Left ventricle myocardium inferior (tissue), 1 donor: Measurements from ENCODE around the gene HOXB6. TPM values are rescaled to one million over a fixed set of nuclear protein-coding genes. Genes with fewer than 3 reads are reported as not detected.

Source experiments
- DNase-seq: peaks from one replicate; pipeline ENCODE4 v3.0.0-alpha.2; 2020
- H3K27ac ChIP-seq: fragments of 200-600 bp; replicated peaks from 2 replicates; pipeline ENCODE4 v1.8.0; 2021
- H3K27me3 ChIP-seq: fragments of 200-600 bp; 2 replicates; pipeline ENCODE4 v1.8.0; 2021; ENCODE audit warnings: low read depth
- H3K36me3 ChIP-seq: fragments of 200-600 bp; 2 replicates; pipeline ENCODE4 v1.8.0; 2021
- H3K4me1 ChIP-seq: fragments of 200-600 bp; 2 replicates; pipeline ENCODE4 v1.8.0; 2021
- H3K4me3 ChIP-seq: fragments of 200-600 bp; 2 replicates; pipeline ENCODE4 v1.8.0; 2021; ENCODE audit warnings: mild to moderate bottlenecking, moderate library complexity
- H3K9me3 ChIP-seq: fragments of 200-600 bp; replicated peaks from 2 replicates; pipeline ENCODE4 v1.8.0; 2021
- CTCF ChIP-seq: fragments of 200-600 bp; IDR thresholded peaks from 2 replicates; pipeline ENCODE4 v1.8.0; 2021; ENCODE audit warnings: antibody characterized with exemption, mild to moderate bottlenecking, borderline replicate concordance
- intact Hi-C: fragments of 100-400 bp; cut with micrococcal nuclease; formaldehyde crosslinking; loops from one replicate; pipeline ENCODE4 v1.11.0; 2022
- total RNA-seq: library from RNA; stranded (reverse); fragmentation: NEBNext Ultra II Directional; extraction: Animal tissue kit (Norgen Biotek cat#: 25700); gene quantifications from one replicate; pipeline ENCODE4 v1.2.1, GENCODE V29; 2021
- donor health status: DM: no; HTN: yes; CAD: no; lungs with severe emphysema.

Gene HOXB6
- total RNA-seq, 1 donor from 2014 or later: 0.66 TPM

- peaks cover 27% of the 10 kb centered on the region for H3K4me1 ChIP-seq
- intact Hi-C loops: no loop called here
- TF ChIP-seq CTCF: no peak
- peaks cover 100% of the 10 kb centered on the region for H3K27me3 ChIP-seq
- no peaks in the 10 kb centered on the region for H3K9me3 ChIP-seq
- H3K4me3 ChIP-seq: peak overlapping the region; percentile 46
- DNase-seq: no peak
- H3K36me3 ChIP-seq: no peaks in the 10 kb centered on the region
- peak overlapping the region; percentile 68 for H3K27ac ChIP-seq
These were observed 37.0 kb downstream of the HOXB6 start for GRCh38 chr17:48567646-48568354.

- intact Hi-C loops: no loop called here
- DNase-seq: no peak
- Histone ChIP-seq H3K27me3 (peaks cover 100% of the 10 kb centered on the region), H3K36me3 (no peaks in the 10 kb centered on the region), H3K4me1 (peaks cover 27% of the 10 kb centered on the region), H3K9me3 (no peaks in the 10 kb centered on the region), H3K4me3 (no peak overlapping the region), H3K27ac (peak overlapping the region; percentile 68)
- no peak for TF ChIP-seq CTCF
These were observed 37.6 kb downstream of the HOXB6 start for GRCh38 chr17:48567209-48567608.

GRCh38 chr17:48566717-48567116, 38.1 kb downstream of the HOXB6 start:
- intact Hi-C loops: no loop called here
- no peaks in the 10 kb centered on the region for H3K9me3 ChIP-seq
- H3K27me3 ChIP-seq: peaks cover 100% of the 10 kb centered on the region
- H3K4me3 ChIP-seq: no peak overlapping the region
- DNase-seq: no peak
- TF ChIP-seq CTCF: no peak
- peak overlapping the region; percentile 68 for H3K27ac ChIP-seq
- no peaks in the 10 kb centered on the region for H3K36me3 ChIP-seq
- peaks cover 27% of the 10 kb centered on the region for H3K4me1 ChIP-seq

GRCh38 chr17:48565925-48566710, 38.7 kb downstream of the HOXB6 start:
- peaks cover 100% of the 10 kb centered on the region for H3K27me3 ChIP-seq
- no peak for TF ChIP-seq CTCF
- H3K27ac ChIP-seq: peak overlapping the region; percentile 36
- no peaks in the 10 kb centered on the region for H3K36me3 ChIP-seq
- no peak overlapping the region for H3K4me3 ChIP-seq
- H3K9me3 ChIP-seq: no peaks in the 10 kb centered on the region
- DNase-seq: no peak
- intact Hi-C loops: no loop called here
- peaks cover 27% of the 10 kb centered on the region for H3K4me1 ChIP-seq

- no peak for DNase-seq
- H3K4me1 ChIP-seq: peaks cover 27% of the 10 kb centered on the region
- peak overlapping the region; percentile 36 for H3K27ac ChIP-seq
- TF ChIP-seq CTCF: no peak
- H3K36me3 ChIP-seq: no peaks in the 10 kb centered on the region
- peaks cover 99% of the 10 kb centered on the region for H3K27me3 ChIP-seq
- H3K9me3 ChIP-seq: no peaks in the 10 kb centered on the region
- H3K4me3 ChIP-seq: peak overlapping the region; percentile 61
- intact Hi-C loops: no loop called here
These were observed 39.7 kb downstream of the HOXB6 start for GRCh38 chr17:48565022-48565554.
